Activated naive CD4-positive, alpha-beta T cell treated with anti-CD3 and anti-CD28 coated beads, Interleukin-2, amount 50 U/mL, for 16 hours (primary cell): Measurements from ENCODE around the gene CLTCL1.

Experiments
- DNase-seq: peaks from one replicate; pipeline ENCODE4 v3.0.0-alpha.2; 2020

Gene CLTCL1

GRCh38 chr22:19242699-19243098 lies 48.8 kb downstream of the CLTCL1 start:
- DNase-seq: no peak

DNA sequence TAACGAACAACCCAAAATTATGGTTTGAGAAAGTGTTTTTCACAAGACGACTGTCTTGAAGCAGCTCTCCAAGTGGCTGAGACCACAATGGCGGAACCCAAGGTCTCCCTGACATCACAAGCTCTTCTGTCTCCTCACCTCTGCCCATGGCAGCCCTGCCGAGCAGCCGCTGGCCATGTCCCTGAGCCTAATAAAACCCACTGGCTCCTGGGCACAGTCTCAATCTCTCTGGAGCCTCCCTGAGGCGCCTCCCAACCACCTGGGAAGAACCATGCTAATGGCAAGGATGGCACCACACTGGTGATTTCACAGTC lies 50.0 kb downstream of the CLTCL1 start:
- DNase-seq: no peak

- DNase-seq: no peak
Measured at GRCh38 chr22:19240813-19241592, 50.5 kb downstream of the CLTCL1 start.

GRCh38 chr22:19239464-19239863 lies 52.1 kb downstream of the CLTCL1 start:
- DNase-seq: no peak

DNA sequence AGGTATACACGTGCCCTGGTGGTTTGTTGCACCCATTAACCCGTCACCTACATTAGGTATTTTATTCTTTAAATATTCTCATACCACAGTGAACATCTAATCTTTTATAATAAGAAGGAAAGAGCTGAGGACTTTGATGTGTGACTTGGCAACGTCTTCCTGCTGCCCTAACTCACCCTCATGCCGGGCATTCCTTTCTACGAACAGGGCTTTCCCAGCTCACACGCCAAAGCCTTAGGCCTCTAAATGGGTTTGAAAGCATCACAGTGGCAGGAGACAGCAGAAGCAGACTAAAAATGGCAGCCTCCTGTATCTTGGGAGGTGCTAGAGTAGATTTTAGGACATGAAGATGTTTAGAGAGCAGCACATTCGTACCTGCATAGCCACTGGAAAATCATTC lies 52.6 kb downstream of the CLTCL1 start:
- DNase-seq: no peak

- DNase-seq: no peak
Measured at GRCh38 chr22:19235874-19236273, 55.6 kb downstream of the CLTCL1 start.

DNA sequence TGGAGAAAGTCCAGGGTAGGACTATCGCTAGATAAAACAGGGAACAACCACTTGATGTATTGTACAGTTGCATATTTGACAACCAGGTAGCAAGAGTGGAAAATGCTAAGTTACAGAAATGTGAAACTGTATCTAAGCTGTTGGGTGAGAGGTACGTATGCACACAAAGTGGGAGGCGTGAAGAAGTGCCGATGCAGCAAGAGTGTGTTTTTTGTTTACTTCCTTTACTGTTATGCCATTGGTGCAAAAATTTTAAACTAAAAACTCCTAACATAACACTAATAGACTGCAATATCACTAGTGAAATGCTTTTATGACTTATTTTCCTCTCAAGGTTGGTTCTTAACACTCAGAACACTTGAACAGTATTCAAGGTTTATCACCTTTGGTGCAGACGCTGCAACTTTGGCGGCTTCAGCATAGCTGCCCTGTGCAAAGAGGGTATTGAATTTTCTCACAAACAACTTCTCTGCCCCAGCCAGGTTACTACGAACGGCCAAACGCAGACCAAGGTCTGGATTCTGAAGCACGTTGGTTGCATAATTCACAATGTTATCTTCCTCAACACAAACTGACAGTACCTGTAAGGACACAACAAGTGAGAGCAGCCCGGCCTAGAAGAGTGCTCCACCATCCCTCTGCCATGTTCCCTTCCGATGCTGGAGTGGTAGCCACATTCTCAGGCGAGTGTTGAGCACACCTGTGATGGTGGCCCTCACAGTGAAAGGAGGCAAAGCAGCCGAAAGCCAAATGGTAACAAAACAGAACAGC lies 57.2 kb downstream of the CLTCL1 start:
- no peak for DNase-seq

DNA sequence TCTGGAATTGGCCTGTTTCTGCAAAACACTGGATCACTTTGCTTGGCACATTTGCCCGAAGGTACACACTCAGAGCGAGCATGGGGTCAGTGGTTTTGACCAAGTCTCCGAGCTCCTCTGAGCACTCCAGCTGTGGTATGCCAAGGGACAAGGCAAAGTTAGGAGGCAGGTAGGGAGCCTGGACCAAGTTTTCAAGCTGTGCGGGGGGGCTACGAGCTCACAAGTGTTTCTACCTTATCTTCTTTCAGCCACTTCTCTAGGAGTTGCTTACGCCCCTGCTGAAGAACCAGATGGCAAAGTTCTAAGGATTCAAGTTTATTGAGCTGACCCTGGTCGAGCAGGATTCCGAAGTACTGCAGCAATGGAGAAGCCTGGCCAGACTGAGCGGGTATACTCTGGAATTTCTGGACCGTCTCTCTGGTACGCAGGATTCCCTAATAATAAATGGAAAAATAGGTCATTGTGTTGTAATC lies 58.3 kb downstream of the CLTCL1 start:
- no peak for DNase-seq

DNA sequence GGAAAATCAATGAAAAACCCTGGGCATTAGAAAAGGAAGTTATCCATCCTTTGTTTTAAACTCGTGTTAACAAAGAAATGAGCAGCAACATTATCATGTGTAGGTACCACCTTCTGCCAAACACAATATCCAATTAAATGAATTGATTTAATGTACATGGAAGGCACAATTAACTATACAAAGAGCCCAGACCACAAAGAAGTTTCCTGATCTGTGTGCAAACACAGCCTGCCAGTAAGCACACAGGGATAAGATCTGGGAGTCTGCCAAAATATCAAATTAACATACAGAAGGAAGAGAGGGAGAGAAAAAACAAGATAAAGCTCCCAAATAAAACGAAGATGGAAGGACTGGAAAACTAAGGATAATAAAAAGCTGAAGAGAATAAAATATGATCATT lies 58.9 kb downstream of the CLTCL1 start:
- no peak for DNase-seq

GRCh38 chr22:19231986-19232385 lies 59.5 kb downstream of the CLTCL1 start:
- DNase-seq: no peak

DNA sequence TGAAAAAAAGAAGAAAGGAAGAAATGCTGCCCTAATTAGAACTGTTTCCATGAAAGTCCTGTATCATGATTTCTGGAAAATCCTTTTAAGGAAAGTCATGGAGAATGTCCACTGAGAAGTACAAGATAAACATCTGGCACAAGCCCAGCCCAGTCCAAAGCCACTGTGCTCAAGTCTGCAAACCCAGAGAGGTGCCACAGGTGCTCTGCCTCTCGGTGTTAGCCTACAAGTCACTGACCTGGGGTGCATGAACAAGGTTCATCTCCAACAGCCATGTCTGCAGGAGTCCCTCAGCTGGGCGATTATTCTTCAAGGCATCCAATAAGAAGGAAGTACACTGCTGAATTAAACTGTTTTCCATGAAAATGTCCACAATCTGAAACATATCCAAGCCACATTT lies 61.9 kb downstream of the CLTCL1 start:
- DNase-seq: no peak

- no peak for DNase-seq
Measured at GRCh38 chr22:19228179-19228578, 63.3 kb downstream of the CLTCL1 start.

DNA sequence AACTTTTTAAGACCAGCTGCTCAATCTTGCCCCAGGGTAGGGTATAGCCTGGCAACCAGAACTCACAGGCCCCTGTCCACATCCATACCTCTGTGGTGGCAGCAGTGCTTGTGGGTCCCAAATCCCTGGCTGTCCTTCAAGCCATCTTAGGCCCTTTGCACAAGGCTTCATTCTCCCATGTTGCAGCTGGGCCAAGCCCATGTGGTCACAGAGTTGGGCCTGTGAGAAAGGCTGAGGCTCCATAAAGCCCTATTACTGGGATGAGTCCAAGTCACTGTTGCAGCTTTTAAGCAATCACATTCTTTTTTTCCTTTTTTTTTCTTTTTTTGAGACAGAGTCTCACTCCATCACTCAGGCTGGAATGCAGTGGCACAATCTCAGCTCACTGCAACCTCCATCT lies 65.1 kb downstream of the CLTCL1 start:
- DNase-seq: no peak

GRCh38 chr22:19225560-19225959 lies 66.0 kb downstream of the CLTCL1 start:
- DNase-seq: no peak

DNA sequence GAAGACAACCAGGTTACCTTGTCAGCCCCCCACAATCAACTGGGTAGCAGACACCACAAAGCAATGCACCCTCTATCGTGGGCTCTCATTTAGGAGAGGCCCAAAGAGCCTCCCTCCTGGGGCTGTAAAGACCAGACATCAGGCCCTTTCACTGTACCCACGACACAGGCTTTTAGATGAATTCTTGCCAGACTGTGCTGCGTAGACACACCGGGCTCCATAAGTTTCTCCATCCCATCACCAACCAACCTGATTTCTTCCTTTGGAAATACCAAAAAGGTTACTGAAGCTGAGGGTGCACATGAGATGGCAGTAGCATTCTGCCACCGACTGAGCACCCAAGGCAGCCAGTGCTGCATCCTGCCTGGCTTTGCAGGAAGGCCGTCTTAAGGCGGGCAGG lies 66.5 kb downstream of the CLTCL1 start:
- DNase-seq: no peak

- DNase-seq: no peak
Measured at GRCh38 chr22:19224557-19224956, 67.0 kb downstream of the CLTCL1 start.

GRCh38 chr22:19223617-19224016 lies 67.9 kb downstream of the CLTCL1 start:
- no peak for DNase-seq

DNA sequence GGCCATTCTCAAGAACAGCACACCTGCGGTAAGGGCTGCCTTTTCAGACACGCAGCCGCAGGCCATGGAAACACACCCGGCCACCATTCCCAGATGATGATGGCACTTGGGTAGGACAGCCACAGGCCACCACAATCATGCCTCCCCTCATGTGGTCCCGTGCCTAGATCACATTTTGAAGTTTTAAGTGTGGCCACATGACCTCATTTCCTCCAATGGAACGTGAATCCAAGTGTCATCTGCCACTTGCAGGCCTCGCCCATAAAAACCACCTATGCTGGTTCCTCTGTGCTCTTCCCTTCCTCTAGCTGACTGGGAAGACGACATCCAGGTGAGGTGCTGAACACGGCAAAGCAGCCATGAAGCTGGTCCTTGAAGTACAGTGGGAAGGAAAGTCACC lies 68.4 kb downstream of the CLTCL1 start:
- DNase-seq: no peak

GRCh38 chr22:19222242-19223005 lies 69.1 kb downstream of the CLTCL1 start:
- no peak for DNase-seq

DNA sequence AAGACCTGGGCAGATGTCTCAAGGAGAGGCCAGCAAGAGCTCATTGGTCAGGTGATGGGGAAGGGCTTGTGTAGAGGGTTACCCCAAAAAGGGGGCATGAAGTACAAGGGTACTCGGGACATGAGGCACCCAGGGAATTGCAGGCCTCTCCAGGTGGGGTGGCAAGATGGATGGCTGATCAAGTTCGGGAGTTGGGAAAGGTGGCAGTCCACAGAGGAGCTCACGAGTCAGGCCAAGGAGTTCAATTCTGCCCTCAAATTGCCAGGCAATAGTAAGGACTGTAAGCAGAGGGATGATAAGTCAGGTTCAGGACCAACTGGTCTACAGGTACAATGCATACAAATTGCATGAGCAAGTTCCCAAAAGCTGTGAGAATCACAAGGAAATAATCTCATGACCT lies 70.7 kb downstream of the CLTCL1 start:
- no peak for DNase-seq

- no peak for DNase-seq
Measured at GRCh38 chr22:19218541-19219233, 72.8 kb downstream of the CLTCL1 start.

- DNase-seq: no peak
Measured at GRCh38 chr22:19216579-19216978, 74.9 kb downstream of the CLTCL1 start.

GRCh38 chr22:19215360-19215759 lies 76.2 kb downstream of the CLTCL1 start:
- DNase-seq: no peak
